GM23338 (cell line): ENCODE results near the gene DCLRE1C.

Experiments used
- EZH2phosphoT487 ChIP-seq: fragments of 200-600 bp; sonication (generic); IDR thresholded peaks from one replicate; pipeline ENCODE4 v1.8.1; 2018; ENCODE audit warnings: antibody characterized with exemption; ENCODE audit not compliant: unreplicated experiment
- POLR2AphosphoS5 ChIP-seq: IDR thresholded peaks from 2 replicates; pipeline ENCODE4 v1.6.1; 2016; ENCODE audit warnings: antibody characterized with exemption, low read depth
- TF ChIP-seq, protein P1 (sequence below), 2 experiments: fragments of 200-600 bp in 1 of 2; sonication (generic) in 1 of 2; conservative IDR thresholded peaks; 2 replicates each; pipeline versions ENCODE4 v1.5.1 to v1.6.1; 2016 to 2017; ENCODE audit warnings: antibody characterized with exemption in 2 of 2, low read depth in 2 of 2, mild to moderate bottlenecking in 2 of 2, moderate library complexity in 1 of 2

DNA sequence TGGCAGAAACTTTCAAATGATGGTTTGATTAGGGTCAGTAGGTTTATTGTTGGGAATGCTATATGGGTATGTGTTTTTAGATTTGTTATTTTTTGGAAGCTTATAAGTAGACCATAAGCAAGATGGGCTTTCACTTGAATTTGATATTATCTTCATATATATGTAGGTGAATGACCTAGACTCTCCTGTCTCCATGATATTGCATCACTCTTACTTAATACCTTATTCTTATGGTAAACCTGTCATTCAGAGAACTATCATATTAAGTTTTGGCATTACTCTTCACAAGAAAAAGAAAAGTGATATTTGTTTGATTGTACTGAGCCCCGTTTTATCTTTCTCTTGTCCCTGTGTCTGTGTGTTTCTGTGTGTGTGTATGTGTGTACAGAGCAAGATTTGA lies 98.4 kb downstream of the DCLRE1C start:
- TF ChIP-seq EZH2phosphoT487 (no peak), POLR2AphosphoS5 (no peak)
- TF ChIP-seq, protein P1, sequence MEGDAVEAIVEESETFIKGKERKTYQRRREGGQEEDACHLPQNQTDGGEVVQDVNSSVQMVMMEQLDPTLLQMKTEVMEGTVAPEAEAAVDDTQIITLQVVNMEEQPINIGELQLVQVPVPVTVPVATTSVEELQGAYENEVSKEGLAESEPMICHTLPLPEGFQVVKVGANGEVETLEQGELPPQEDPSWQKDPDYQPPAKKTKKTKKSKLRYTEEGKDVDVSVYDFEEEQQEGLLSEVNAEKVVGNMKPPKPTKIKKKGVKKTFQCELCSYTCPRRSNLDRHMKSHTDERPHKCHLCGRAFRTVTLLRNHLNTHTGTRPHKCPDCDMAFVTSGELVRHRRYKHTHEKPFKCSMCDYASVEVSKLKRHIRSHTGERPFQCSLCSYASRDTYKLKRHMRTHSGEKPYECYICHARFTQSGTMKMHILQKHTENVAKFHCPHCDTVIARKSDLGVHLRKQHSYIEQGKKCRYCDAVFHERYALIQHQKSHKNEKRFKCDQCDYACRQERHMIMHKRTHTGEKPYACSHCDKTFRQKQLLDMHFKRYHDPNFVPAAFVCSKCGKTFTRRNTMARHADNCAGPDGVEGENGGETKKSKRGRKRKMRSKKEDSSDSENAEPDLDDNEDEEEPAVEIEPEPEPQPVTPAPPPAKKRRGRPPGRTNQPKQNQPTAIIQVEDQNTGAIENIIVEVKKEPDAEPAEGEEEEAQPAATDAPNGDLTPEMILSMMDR (conservative IDR thresholded peaks at IDR 0.05; ENCODE audit: low read depth in 2 of 2), result no peak
